ENCODE results near the gene SHCBP1L.

SHCBP1L gene

GRCh38 chr1:182977480-182977879, 24.5 kb upstream of the SHCBP1L start:
- no peak for DNase-seq (ENCODE audit: low read depth in 1 of 2, low spot score in 1 of 2)
- in situ Hi-C loops (cut with HindIII; ENCODE audit: low pct_unique_long_range_greater_than_20kb, low sequenced_read_pairs): no loop called here
- TF ChIP-seq JUND (IDR thresholded peaks at IDR 0.05; ENCODE audit: low read depth): no peak

GRCh38 chr1:182974506-182975191, 21.7 kb upstream of the SHCBP1L start:
- DNase-seq (ENCODE audit: low read depth in 1 of 2, low spot score in 1 of 2): no peak
- in situ Hi-C loops (cut with HindIII; ENCODE audit: low pct_unique_long_range_greater_than_20kb, low sequenced_read_pairs): no loop called here
- TF ChIP-seq JUND (IDR thresholded peaks at IDR 0.05; ENCODE audit: low read depth): no peak

DNA sequence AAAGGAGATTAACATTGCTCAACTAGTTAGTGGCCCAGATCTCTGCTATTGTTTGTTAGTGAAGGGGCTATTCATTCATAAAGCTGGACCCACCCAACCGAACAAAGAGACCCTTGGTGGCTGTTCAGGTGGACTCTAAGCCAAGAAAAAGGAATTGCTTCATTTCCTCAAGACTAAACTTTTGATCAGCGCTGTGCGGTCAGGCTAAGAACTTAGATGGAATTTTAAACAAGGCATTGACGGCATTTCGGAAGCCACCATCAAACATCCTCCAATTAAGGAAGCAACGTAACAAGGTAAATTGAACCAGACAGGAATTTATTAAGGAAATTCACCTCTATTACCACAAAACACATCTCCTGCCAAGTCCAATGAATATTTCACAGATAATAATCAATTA, 19.9 kb upstream of the SHCBP1L start:
- in situ Hi-C loops (cut with HindIII; ENCODE audit: low pct_unique_long_range_greater_than_20kb, low sequenced_read_pairs): no loop called here
- TF ChIP-seq JUND (IDR thresholded peaks at IDR 0.05; ENCODE audit: low read depth): no peak
- peak in 1 of 2 experiments; percentile 28 for DNase-seq (ENCODE audit: low read depth in 1 of 2, low spot score in 1 of 2)

DNA sequence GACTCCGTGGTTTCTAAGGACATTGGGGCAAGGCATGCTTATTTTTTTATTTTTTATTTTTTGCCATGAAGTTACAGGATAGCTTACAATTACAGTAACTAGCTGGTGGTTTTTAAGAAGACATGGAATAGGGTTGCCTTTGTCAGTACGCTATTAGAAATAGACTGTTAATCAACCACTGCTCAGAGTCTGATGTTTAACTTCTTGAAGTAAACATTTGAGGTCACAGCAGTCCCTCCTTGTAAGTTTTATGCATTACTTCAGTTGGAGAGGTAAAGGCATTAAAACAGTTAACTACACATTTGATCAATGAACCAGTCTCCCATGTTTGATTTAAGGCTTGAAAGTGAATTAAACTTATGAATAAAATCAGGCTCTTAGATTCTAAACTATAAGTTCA, 19.3 kb upstream of the SHCBP1L start:
- TF ChIP-seq JUND (IDR thresholded peaks at IDR 0.05; ENCODE audit: low read depth): no peak
- in situ Hi-C loops (cut with HindIII; ENCODE audit: low pct_unique_long_range_greater_than_20kb, low sequenced_read_pairs): no loop called here

DNA sequence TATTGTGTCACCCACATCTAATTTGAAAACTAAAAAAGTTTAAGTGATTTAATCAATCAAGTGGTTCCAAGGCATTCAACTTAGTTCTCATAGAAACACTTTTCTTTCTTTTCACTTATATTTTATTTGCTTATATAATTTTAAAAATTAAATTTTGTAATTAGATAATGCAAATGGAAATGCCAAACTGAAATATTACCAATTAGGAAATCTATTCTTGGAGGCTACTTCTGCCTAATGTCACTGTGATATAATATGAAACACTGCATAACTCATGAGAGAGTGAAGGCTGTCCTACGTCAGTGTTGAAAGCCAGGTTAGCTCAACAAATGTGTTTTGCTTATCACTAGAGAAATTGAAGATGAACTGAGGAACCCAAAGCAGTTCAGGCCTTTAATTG, 18.3 kb upstream of the SHCBP1L start:
- no peak for TF ChIP-seq JUND (IDR thresholded peaks at IDR 0.05; ENCODE audit: low read depth)
- no peak for DNase-seq (ENCODE audit: low read depth in 1 of 2, low spot score in 1 of 2)
- in situ Hi-C loops (cut with HindIII; ENCODE audit: low pct_unique_long_range_greater_than_20kb, low sequenced_read_pairs): no loop called here

More for the DNA sequence above, 19.3 kb upstream of the SHCBP1L start:
- DNase-seq (ENCODE audit: low read depth in 1 of 2, low spot score in 1 of 2): no peak

GRCh38 chr1:182968836-182969734, 16.1 kb upstream of the SHCBP1L start:
- peak in 1 of 2 experiments; percentile 52 for DNase-seq (ENCODE audit: low read depth in 1 of 2, low spot score in 1 of 2)
- in situ Hi-C loops (cut with HindIII; ENCODE audit: low pct_unique_long_range_greater_than_20kb, low sequenced_read_pairs): no loop called here
- TF ChIP-seq JUND (IDR thresholded peaks at IDR 0.05; ENCODE audit: low read depth): peak; percentile 70; the same call in 1 of the 2 replicates

GRCh38 chr1:182968151-182968741, 15.3 kb upstream of the SHCBP1L start:
- in situ Hi-C loops (cut with HindIII; ENCODE audit: low pct_unique_long_range_greater_than_20kb, low sequenced_read_pairs): no loop called here

DNA sequence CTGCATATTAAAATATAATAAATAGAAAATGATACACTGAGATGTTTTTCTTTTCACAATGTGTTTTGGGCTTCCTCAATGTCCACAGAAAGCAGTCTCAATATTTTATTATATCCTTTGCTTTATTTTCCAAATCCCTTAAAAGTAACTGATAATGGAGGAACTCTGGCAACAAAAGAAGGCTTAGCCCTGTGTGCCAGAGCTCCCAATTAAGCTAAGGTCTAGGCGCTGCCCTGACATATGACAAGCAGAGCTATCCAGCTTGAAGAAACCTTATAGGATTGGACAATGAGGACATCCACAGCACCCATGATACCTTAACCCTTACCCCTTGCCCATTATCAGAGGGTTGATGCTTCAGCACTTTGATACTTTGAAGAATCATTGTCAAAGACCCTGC, 12.9 kb upstream of the SHCBP1L start:
- in situ Hi-C loops (cut with HindIII; ENCODE audit: low pct_unique_long_range_greater_than_20kb, low sequenced_read_pairs): no loop called here
- TF ChIP-seq JUND (IDR thresholded peaks at IDR 0.05; ENCODE audit: low read depth): no peak
- DNase-seq (ENCODE audit: low read depth in 1 of 2, low spot score in 1 of 2): no peak

More at GRCh38 chr1:182968151-182968741, 15.3 kb upstream of the SHCBP1L start:
- no peak for DNase-seq (ENCODE audit: low read depth in 1 of 2, low spot score in 1 of 2)
- TF ChIP-seq JUND (IDR thresholded peaks at IDR 0.05; ENCODE audit: low read depth): no peak

GRCh38 chr1:182965096-182965495, 12.1 kb upstream of the SHCBP1L start:
- no peak for DNase-seq (ENCODE audit: low read depth in 1 of 2, low spot score in 1 of 2)
- in situ Hi-C loops (cut with HindIII; ENCODE audit: low pct_unique_long_range_greater_than_20kb, low sequenced_read_pairs): no loop called here
- TF ChIP-seq JUND (IDR thresholded peaks at IDR 0.05; ENCODE audit: low read depth): no peak

DNA sequence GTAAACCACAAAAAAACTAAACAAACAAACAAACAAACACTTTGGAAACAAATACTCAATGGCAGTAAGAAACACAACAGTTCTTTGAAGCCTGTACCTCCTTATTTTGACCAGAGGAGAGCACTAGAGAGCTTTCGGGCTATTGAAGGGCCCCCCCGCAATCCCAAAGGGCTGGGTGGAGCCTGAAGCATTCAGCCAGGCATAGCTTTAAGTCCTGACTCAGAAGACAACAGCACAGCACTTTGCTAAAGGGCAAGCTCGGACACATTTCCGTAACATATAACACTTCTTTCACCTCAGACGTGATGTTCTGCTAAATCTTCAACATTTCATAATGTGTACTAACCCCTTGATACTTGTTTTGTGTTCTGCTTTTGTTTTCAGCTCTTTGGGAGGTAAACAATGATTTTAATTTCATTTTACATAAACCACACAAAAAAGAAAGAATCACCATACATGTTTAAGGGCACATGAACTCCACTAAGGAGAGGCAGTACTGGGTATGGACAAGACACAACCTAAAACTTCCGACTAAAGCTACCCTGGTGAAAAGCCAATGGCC, 9.7 kb upstream of the SHCBP1L start:
- in situ Hi-C loops (cut with HindIII; ENCODE audit: low pct_unique_long_range_greater_than_20kb, low sequenced_read_pairs): no loop called here
- peak; percentile 85 to 92 for DNase-seq (ENCODE audit: low read depth in 1 of 2, low spot score in 1 of 2)
- no peak for TF ChIP-seq JUND (IDR thresholded peaks at IDR 0.05; ENCODE audit: low read depth)

- DNase-seq (ENCODE audit: low read depth in 1 of 2, low spot score in 1 of 2): no peak
- TF ChIP-seq JUND (IDR thresholded peaks at IDR 0.05; ENCODE audit: low read depth): no peak
- in situ Hi-C loops (cut with HindIII; ENCODE audit: low pct_unique_long_range_greater_than_20kb, low sequenced_read_pairs): no loop called here
Measured at GRCh38 chr1:182960046-182960445, 7.1 kb upstream of the SHCBP1L start.

GRCh38 chr1:182957902-182958395, 5.0 kb upstream of the SHCBP1L start:
- no peak for TF ChIP-seq JUND (IDR thresholded peaks at IDR 0.05; ENCODE audit: low read depth)
- in situ Hi-C loops (cut with HindIII; ENCODE audit: low pct_unique_long_range_greater_than_20kb, low sequenced_read_pairs): no loop called here
- no peak for DNase-seq (ENCODE audit: low read depth in 1 of 2, low spot score in 1 of 2)
